Stimulated activated CD8-positive, alpha-beta memory T cell treated with anti-CD3 and anti-CD28 coated beads, Interleukin-15, amount 100 ng/mL, for 48 hours (primary cell): ENCODE data around the gene KRTAP10-1.
"Not testable (repeated sequence)": the region's sequence is repeated elsewhere in the genome, so short reads cannot be mapped to it uniquely, and the experiment has no call there.

Source experiments
- DNase-seq, 2 donors: peaks; one replicate each; pipeline ENCODE4 v3.0.0-alpha.2; 2020; ENCODE audit warnings: low read depth in 2 of 2

The KRTAP10-1 gene, protein sequence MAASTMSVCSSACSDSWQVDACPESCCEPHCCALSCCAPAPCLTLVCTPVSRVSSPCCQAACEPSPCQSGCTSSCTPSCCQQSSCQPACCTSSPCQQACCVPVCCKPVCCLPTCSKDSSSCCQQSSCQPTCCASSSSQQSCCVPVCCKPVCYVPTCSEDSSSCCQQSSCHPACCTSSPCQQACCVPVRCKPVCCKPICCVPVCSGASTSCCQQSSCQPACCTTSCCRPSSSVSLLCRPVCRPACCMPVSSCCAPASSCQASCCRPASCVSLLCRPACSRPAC

DNA sequence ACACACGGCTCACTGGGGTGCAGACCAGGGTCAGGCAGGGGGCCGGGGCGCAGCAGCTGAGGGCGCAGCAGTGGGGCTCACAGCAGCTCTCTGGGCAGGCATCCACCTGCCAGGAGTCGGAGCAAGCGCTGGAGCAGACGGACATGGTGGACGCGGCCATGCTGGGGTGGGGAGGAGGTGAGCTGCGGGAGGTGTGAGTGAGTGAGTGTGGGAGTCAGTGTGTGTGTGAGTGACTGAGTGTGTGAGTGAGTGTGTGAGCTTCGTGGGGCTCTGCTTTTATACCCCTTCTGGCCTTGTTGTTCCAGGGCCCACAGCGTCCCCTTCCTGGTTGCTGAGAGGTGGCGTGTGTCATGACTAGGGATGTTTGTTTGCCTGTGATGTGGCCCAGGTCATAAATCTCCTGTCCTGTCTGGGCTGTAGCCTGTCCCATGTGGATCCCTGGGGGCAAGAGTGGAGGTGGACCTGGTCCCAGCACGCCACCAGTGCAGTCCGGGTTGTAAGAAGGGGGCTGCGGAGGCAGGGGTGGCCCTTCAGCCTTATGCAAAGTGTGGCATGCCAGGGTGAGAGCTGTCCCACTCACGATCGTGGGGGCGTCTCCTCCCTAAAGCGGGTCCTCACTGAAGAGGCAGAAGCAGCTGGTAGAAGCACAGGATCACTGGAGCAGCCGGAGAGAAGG is at the start of gene KRTAP10-1:
Gene KRTAP10-1, minus strand, starts transcription at position 205 of the 676 bp plus-strand sequence. Its CDS starts 45 bp downstream, at position 160.
- DNase-seq, result no peak

- no peak for DNase-seq
These were observed 49.1 kb upstream of the KRTAP10-1 start for GRCh38 chr21:44589094-44589493.

DNA sequence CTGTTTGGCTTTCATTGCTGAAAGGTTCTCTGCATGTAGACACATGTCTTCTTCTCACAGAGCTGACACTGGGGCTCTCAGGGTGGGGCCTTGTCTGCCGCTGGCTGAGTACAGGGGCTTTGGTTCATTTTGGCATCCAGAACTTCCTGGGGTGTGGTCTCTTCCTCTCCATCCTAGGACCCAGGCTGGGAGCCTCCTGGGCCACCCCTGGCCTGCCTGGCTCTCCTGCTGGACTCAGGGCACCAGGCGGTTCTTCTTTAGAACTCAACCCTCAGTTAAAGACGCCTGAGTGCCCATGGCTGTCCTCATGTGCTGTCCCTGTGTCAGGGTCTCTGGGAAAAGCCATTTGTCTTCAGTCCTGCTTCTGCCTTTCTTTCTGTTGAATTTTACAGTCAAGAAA is 45.9 kb upstream of the KRTAP10-1 start:
- DNase-seq, result no peak

- DNase-seq, result peak in 1 of 2 donors; percentile 8
These were observed 43.8 kb upstream of the KRTAP10-1 start for GRCh38 chr21:44583800-44584147.

DNA sequence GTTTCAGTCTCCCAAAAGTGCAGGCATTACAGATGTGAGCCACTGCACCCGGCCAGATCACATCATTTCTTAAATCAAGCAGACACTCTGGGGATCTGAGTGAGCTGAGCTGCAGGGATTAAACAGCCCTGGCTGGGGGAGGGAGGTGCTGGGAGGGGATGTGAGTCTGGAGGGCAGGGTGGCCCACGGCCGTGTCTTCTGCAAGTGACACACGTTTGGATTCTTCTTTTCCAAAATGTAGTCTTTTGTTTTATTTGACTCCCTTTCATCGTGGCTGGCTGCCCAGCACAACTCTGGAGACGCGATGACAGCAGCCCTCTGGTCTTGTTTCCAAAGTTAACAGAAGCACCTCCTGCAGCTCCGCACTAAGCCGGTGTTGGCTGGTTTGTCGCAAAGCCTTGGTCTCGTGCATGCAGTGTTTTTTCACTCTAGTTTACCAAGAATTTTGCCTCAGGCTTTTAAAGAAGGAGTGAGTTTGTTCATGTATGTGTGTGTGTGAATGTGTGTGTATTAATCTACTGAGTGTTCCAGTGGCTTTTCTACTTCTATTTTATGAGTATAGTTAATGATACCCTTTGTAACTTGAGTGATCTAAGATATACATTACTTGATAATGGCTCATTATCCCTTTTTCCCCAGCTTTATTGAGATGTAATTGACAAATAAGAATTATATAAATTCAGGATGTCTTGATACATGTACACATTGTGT is 43.2 kb upstream of the KRTAP10-1 start:
- no peak for DNase-seq

DNA sequence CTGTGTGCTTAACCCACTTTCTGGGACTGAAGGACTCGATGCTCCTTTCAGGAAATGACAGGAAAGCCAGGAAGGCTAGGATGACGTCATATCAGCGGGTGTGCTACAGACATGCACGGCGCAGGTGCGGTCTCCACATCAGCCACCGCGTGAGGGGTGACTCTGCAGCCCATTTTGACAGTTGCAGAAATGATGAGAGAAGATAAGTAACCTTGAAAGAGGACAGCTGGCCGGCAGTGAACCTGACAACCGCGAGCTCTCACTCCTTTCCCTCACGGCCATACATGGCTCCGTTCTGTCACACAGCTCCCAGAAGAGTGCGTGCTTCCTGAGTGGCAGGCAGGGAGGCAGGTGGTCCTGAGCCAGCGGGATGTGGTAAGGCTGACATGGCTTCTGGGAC is 42.1 kb upstream of the KRTAP10-1 start:
- no peak for DNase-seq

- DNase-seq, result no peak
These were observed 41.2 kb upstream of the KRTAP10-1 start for GRCh38 chr21:44581158-44581557.

GRCh38 chr21:44580231-44580821 is 40.3 kb upstream of the KRTAP10-1 start, which contains the start of gene KRTAP10-5:
TSS of gene KRTAP10-5 (minus strand) at chr21:44580604. CDS start at chr21:44580578, 26 bp downstream.
- DNase-seq, result not testable (repeated sequence)

- DNase-seq, result no peak
These were observed 39.8 kb upstream of the KRTAP10-1 start for GRCh38 chr21:44579833-44580144.

DNA sequence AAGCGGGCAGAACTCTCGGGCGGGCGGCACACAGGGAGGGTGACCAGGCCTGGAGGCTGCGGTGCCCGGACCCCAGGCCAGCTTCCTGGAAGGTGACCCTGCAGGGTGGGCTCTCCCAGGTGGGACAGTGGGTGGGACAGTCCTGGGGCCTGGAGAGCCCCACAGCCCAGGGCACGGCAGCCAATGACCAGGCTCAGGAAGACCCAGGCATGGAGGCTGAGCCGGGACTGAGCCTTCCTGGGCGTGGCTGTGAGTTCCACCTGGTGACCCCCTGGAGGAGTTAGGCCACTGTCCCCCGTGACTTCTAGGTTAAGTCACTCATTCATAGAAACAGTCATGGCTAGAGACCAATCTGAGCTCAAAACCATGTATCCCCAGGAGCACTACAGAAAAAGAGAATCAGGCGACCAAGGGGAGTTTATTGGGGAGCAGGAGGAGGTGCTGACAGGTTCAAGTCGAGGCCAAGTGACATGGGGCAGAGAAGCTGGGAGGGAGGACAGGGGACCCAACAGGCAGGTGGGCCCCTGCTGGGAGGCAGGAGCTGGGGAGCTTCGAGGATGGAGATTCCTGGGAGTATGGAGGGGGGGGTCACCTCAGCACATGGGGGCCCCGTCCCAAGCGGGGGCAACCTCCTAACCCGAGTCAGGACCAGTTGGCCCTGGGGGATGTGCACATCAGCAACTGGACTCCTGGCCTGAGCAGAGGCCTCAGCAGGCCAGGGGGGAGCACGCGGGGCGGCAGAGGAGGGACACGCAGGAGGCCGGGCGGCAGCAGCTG is 39.2 kb upstream of the KRTAP10-1 start:
- no peak for DNase-seq

- no peak for DNase-seq
These were observed 38.5 kb upstream of the KRTAP10-1 start for GRCh38 chr21:44578371-44579055.

DNA sequence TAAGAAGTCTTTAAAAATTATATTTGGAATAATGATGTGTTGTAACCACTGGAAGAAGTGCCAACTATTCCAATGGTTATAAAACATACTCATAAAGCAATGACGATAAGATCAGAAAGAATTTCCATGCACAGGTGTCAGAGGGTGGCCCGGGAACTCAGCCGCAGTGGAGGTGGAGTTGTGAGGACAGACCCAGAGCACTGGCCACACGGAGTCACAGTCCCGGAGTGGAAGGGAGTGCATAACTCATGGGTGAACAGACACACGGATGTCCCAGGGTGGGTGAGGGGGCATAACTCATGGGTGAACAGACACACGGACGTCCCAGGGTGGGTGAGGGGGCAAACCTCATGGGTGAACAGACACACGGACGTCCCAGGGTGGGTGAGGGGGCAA is 36.0 kb upstream of the KRTAP10-1 start:
- no peak for DNase-seq

GRCh38 chr21:44575307-44576024 is 35.5 kb upstream of the KRTAP10-1 start:
- no peak for DNase-seq

DNA sequence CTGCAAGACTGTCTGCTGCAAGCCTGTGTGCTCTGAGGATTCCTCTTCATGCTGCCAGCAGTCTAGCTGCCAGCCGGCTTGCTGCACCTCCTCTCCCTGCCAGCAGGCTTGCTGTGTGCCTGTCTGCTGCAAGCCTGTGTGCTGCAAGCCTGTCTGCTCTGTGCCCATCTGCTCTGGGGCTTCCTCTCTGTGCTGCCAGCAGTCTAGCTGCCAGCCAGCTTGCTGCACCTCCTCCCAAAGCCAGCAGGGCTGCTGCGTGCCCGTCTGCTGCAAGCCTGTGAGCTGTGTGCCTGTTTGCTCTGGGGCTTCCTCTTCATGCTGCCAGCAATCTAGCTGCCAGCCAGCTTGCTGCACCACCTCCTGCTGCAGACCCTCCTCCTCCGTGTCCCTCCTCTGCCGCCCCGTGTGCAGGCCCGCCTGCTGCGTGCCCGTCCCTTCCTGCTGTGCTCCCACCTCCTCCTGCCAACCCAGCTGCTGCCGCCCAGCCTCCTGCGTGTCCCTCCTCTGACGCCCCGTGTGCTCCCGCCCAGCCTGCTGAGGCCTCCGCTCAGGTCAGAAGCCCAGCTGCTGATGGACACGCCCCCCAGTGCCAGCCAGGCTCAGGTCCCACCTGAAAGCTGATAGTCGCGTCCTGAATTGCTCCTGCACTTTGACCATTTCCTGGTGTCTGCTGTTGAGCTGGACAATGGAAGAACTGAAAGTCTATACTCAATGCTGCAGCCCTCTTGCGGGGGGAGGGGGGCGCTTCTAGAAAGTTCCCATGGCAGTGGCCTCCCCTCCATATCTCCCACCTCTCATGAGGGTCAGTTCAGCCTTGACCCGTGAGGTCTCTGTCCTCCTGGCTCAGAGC is 34.7 kb upstream of the KRTAP10-1 start:
- DNase-seq, result no peak

DNA sequence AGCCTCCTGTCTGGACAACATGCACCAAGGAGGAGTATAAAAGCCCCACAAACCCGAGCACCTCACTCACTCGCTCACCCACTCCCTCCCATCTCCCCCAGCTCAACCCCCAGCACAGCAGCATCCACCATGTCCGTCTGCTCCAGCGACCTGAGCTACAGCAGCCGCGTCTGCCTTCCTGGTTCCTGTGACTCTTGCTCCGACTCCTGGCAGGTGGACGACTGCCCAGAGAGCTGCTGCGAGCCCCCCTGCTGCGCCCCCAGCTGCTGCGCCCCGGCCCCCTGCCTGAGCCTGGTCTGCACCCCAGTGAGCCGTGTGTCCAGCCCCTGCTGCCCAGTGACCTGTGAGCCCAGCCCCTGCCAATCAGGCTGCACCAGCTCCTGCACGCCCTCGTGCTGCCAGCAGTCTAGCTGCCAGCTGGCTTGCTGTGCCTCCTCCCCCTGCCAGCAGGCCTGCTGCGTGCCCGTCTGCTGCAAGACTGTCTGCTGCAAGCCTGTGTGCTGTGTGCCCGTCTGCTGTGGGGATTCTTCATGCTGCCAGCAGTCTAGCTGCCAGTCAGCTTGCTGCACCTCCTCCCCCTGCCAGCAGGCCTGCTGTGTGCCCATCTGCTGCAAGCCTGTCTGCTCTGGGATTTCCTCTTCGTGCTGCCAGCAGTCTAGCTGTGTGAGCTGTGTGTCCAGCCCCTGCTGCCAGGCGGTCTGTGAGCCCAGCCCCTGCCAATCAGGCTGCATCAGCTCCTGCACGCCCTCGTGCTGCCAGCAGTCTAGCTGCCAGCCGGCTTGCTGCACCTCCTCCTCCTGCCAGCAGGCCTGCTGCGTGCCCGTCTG is 33.8 kb upstream of the KRTAP10-1 start, which contains the start of gene KRTAP10-4:
Gene KRTAP10-4, plus strand, starts transcription at position 100 of the 827 bp plus-strand sequence. Its CDS starts 30 bp downstream, at position 130.
- not testable (repeated sequence) for DNase-seq

DNA sequence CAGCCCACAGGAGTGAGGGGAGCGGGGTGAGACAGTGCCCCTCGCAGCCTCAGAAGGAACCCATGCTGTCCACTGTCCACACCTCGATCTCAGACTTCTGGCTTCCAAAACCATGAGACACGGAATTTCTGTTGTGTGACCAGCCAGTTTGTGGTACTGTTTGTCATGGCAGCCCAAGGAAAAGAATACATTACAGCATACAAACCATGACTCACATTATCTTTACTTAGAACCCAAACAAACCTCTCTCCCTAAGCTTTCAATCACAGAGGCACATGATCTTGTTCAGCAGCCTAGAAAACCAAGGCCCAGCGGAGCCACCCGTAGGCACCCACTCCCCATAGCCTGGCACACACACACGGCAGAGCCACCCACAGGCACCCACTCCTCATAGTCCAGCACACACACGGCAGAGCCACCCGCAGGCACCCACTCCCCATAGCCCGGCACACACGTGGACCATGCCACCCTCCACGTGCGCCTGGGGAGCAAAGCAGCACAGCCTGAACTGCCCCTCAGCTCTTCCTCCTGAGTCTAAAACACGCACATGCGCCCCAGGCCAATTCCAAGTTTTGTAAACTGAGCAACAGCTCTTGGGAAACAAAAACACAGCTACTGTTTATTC is 33.1 kb upstream of the KRTAP10-1 start:
- no peak for DNase-seq

GRCh38 chr21:44571844-44572782 is 32.1 kb upstream of the KRTAP10-1 start:
- DNase-seq, result no peak
